Testis (tissue), 3 donors: Measurements from ENCODE around the gene KREMEN2. TPM values are rescaled to one million over a fixed set of nuclear protein-coding genes. Genes with fewer than 3 reads are reported as not detected.

Source experiments
- DNase-seq: peaks from one replicate; pipeline ENCODE4 v3.0.0-alpha.2; 2019
- H3K27ac ChIP-seq, 2 donors: fragments of 200-600 bp; sonication (generic); one replicate each; pipeline ENCODE4 v1.5.1; 2019
- H3K27me3 ChIP-seq: fragments of 200-600 bp; sonication (generic); one replicate; pipeline ENCODE4 v1.5.1; 2019
- H3K36me3 ChIP-seq: fragments of 200-600 bp; sonication (generic); one replicate; pipeline ENCODE4 v1.5.1; 2017; ENCODE audit warnings: low read depth; ENCODE audit errors: missing control alignments
- H3K4me1 ChIP-seq: fragments of 200-600 bp; sonication (generic); one replicate; pipeline ENCODE4 v1.5.1; 2019
- H3K4me3 ChIP-seq, 2 donors: fragments of 200-600 bp; sonication (generic); one replicate each; pipeline ENCODE4 v1.5.1; 2017 to 2019
- H3K9me3 ChIP-seq: fragments of 200-600 bp; sonication (generic); one replicate; pipeline ENCODE4 v1.5.1; 2017
- CTCF ChIP-seq, 3 experiments: fragments of 450-650 bp in 2 of 3; fragments of 200-600 bp in 1 of 3; sonication (generic) in 1 of 3; IDR thresholded peaks; one replicate each; pipeline ENCODE4 v1.5.1; 2016 to 2019; ENCODE audit warnings: antibody characterized with exemption in 3 of 3, mild to moderate bottlenecking in 2 of 3, moderate library complexity in 1 of 3
- POLR2A ChIP-seq: fragments of 450-650 bp; IDR thresholded peaks from one replicate; pipeline ENCODE4 v1.6.1; 2017; ENCODE audit warnings: antibody characterized with exemption, mild to moderate bottlenecking, moderate library complexity
- WGBS, 2 donors: methylation state at CpG; one replicate each; pipeline ENCODE4 v1.1.5; 2018; 5-methylcytosine and 5-hydroxymethylcytosine counted together
- intact Hi-C: fragments of 100-400 bp; cut with DNase I; formaldehyde crosslinking; loops from one replicate; pipeline ENCODE4 v1.15.1; 2023; ENCODE audit warnings: low total_unique reads
- polyA plus RNA-seq: library from polyadenylated mRNA; stranded (reverse); fragments of 350-450 nt; fragmentation: Illumina TruSeq; extraction: RNeasy Lipid Tissue Mini Kit (QIAGEN cat#74804); gene quantifications from one replicate; pipeline ENCODE4 v1.2.3, GENCODE V29; 2014; ENCODE audit warnings: low read depth, low replicate concordance; ENCODE audit not compliant: insufficient read depth
- total RNA-seq, 2 donors: library from RNA; depleted of rRNA; stranded (reverse); fragments of >200 nt; gene quantifications; one replicate each; pipeline ENCODE4 v1.2.3, GENCODE V29; 2016

KREMEN2 gene
- total and polyA plus RNA-seq, 3 donors from 2014 or later = 0.86 to 1.7 (median 1.7) TPM

DNA sequence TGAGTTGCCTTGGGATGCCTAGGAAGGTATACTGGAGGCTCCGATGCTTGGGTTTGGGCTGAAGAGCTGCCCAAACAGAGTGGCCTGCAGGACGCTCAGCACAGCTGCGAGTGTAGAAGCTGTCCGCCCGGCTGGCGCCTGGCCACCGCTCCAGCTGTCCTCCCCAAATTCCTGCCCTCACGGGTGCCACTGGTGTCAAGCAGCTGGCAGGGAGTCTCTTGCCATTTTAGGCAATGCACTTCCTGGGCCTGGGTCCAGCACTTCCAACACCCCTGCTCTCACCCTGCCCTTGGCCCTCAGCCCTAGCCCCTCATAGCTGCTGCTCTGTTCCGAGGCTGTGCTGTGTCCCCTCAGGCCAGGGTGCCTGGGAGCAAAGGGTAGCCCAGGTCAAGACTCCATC, 21.4 kb downstream of the KREMEN2 start:
- no peak for DNase-seq
- no peak overlapping the region for H3K27ac ChIP-seq

GRCh38 chr16:2985893-2986355, 21.8 kb downstream of the KREMEN2 start:
- intact Hi-C loops = no loop called here
- 20 to 60% methylated on average over 1 to 15 of the region's 15 CpGs for WGBS, 2 donors
- no peaks in the 10 kb centered on the region for H3K9me3 ChIP-seq
- H3K27ac ChIP-seq = no peak overlapping the region
- no peaks in the 10 kb centered on the region for H3K27me3 ChIP-seq
- no peak for DNase-seq
- H3K36me3 ChIP-seq = no peaks in the 10 kb centered on the region
- TF ChIP-seq POLR2A = no peak
- no peak for TF ChIP-seq CTCF (IDR thresholded peaks at IDR 0.05)
- H3K4me1 ChIP-seq = peaks cover 21% of the 10 kb centered on the region
- no peak overlapping the region for H3K4me3 ChIP-seq

More for the DNA sequence above, 21.4 kb downstream of the KREMEN2 start:
- Histone ChIP-seq H3K36me3 (no peaks in the 10 kb centered on the region), H3K4me1 (peaks cover 24% of the 10 kb centered on the region), H3K9me3 (no peaks in the 10 kb centered on the region), H3K4me3 (no peak overlapping the region), H3K27me3 (no peaks in the 10 kb centered on the region)
- TF ChIP-seq CTCF (IDR thresholded peaks at IDR 0.05) (no peak), POLR2A (no peak)
- intact Hi-C loops = no loop called here
- WGBS, 2 donors = 34% methylated on average over 9 of the region's 9 CpGs

DNA sequence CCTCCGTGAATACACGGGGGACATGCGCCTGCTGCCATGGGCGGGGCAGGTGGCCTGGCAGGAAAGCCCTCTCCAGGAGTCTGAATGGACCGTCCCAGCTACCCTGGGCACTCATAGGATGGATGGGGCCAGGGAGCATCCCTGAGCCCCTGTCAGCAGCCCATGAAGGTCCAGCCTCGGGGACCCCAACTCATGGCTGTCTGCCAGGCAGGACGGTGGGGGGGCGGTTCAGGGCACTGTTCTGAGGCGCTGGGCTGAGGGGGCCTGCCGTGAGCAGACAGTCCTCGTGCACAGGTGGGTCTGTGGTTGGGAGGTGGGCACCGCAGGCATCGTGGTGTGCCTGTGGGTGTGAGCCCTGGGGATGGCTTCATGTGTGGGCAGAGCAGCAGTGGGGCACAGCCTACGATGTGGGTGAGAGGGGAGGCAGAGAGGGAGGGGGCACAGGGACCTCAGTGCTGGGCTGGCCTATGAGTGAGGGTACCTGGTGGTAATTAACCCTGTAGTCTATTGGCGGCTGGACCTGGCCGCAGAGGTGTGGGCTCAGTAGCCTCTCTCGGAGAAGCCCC, 22.6 kb downstream of the KREMEN2 start:
- no peaks in the 10 kb centered on the region for H3K27me3 ChIP-seq
- no peaks in the 10 kb centered on the region for H3K9me3 ChIP-seq
- intact Hi-C loops = no loop called here
- TF ChIP-seq CTCF (IDR thresholded peaks at IDR 0.05) = no peak
- TF ChIP-seq POLR2A = no peak
- no peak for DNase-seq
- no peak overlapping the region for H3K4me3 ChIP-seq
- H3K27ac ChIP-seq = no peak overlapping the region
- peaks cover 13% of the 10 kb centered on the region for H3K4me1 ChIP-seq
- no peaks in the 10 kb centered on the region for H3K36me3 ChIP-seq
- WGBS, 2 donors = 80 to 89% methylated on average over 8 to 17 of the region's 17 CpGs

- WGBS, 2 donors = 97% methylated on average over 9 of the region's 9 CpGs; no CpG with 5 or more reads in 1 of the 2 donors
- Histone ChIP-seq H3K36me3 (no peaks in the 10 kb centered on the region), H3K27me3 (no peaks in the 10 kb centered on the region), H3K4me3 (no peak overlapping the region), H3K27ac (no peak overlapping the region), H3K9me3 (no peaks in the 10 kb centered on the region), H3K4me1 (peaks cover 10% of the 10 kb centered on the region)
- no peak for TF ChIP-seq POLR2A
- no peak for TF ChIP-seq CTCF (IDR thresholded peaks at IDR 0.05)
- intact Hi-C loops = no loop called here
- no peak for DNase-seq
These were observed 23.2 kb downstream of the KREMEN2 start for GRCh38 chr16:2987286-2987685.

DNA sequence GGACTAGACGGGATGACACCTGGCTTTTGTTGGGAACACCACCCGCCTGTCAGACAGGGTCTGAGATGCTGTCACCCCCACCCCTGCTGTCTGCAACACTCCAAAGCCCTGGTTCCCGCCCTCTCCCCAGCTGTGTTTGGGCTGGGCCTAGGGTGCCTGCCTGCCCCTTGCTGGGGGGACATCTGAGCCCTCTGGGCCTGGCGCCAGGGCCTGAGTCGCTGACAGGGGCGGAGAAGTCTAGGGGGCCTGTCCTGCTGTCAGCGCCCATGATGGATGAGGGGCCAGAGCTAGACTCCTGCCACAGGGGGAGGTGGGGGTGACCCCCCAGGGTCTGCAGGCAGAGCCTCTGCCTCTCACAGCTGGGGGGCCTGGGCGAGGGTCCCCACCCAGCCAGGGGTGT, 23.8 kb downstream of the KREMEN2 start:
- DNase-seq = no peak
- no peaks in the 10 kb centered on the region for H3K27me3 ChIP-seq
- 78 to 90% methylated on average over 2 to 5 of the region's 8 CpGs for WGBS, 2 donors
- no peak overlapping the region for H3K4me3 ChIP-seq
- TF ChIP-seq POLR2A = no peak
- TF ChIP-seq CTCF (IDR thresholded peaks at IDR 0.05) = no peak
- peaks cover 10% of the 10 kb centered on the region for H3K4me1 ChIP-seq
- H3K27ac ChIP-seq = no peak overlapping the region
- H3K36me3 ChIP-seq = no peaks in the 10 kb centered on the region
- intact Hi-C loops = no loop called here
- no peaks in the 10 kb centered on the region for H3K9me3 ChIP-seq
